ENCODE measurements around the gene MRPL58.

MRPL58 gene

DNA sequence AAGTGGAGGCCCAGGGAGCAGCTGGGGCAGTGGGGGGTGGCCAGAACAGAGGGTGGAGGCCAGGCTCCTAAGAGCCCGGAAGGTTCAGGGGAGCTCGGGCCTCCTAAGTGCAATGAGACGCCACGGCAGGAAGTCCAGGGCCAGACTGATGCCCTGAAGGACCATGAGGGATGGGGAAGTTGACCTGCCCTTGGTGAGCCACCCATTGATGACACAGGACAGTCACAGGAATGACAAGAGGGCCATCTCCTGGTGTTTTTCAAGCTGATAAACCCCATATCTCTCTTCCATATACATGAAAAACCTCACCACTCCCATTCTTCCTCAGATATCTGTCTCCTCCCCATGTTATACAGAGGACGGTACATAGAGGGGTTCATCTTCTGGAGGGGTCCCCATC is 5.8 kb upstream of the MRPL58 start:
- Mint-ChIP-seq H3K27me3 (ENCODE audit: low read depth, poor library complexity) (peaks cover 4% of the 10 kb centered on the region), H3K4me3 (no peak overlapping the region), H3K9me3 (no peaks in the 10 kb centered on the region), H3K36me3 (ENCODE audit: low read depth) (no peaks in the 10 kb centered on the region), H3K4me1 (peaks cover 9% of the 10 kb centered on the region), H3K27ac (no peak overlapping the region)
- no peak for TF ChIP-seq CTCF (IDR thresholded peaks at IDR 0.05)
- no peak for DNase-seq

DNA sequence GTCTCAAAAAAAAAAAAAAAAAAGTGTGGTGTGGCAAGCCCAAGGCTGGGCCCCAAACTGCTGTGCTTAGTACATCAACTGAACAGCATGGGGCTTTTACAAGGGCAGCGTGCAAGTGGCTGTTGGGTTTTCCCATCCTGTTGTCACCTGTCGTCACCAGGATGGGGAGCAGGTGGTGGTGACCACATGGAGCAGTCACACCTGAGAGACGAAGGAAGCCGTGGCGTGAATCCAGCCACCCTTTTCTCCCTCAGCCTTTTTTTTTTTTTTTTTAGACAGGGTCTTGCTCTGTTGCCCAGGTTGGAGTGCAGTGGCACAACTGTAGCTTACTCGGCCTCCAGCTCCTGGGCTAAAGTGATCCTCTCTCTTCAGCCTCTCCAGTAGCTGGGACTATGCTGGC is 4.1 kb upstream of the MRPL58 start:
- Mint-ChIP-seq H3K4me1 (peaks cover 19% of the 10 kb centered on the region), H3K27ac (no peak overlapping the region), H3K4me3 (no peak overlapping the region), H3K9me3 (no peaks in the 10 kb centered on the region), H3K36me3 (ENCODE audit: low read depth) (no peaks in the 10 kb centered on the region), H3K27me3 (ENCODE audit: low read depth, poor library complexity) (peaks cover 8% of the 10 kb centered on the region)
- no peak for DNase-seq
- no peak for TF ChIP-seq CTCF (IDR thresholded peaks at IDR 0.05)

DNA sequence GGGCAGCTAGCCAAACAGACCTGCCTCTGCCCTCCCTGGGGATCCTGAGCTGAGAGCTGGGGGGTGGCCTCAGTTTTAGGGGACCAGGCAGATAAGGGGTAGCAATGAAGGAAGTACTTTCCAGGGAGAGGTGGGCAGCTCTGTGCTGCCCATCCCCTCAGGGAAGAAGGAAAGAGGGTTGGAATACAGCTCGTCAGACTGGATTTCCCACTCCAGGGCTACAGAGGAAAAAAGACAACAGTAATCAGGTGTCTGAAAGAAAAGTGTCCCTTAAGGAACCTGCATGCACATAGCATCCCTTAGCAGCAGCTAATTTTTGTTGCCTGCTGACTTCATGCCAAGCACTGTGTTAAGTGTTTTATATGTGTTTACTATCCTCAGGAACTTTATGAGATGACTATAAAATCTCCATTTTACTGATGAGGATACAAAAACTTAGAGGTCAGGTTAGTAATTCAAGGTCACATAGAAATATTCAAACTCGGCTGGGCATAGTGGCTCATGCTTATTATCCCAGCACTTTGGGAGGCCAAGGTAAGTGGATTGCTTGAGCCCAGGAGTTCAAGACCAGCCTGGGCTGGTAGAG is 3.2 kb upstream of the MRPL58 start:
- Mint-ChIP-seq H3K27ac (no peak overlapping the region), H3K4me3 (no peak overlapping the region), H3K36me3 (ENCODE audit: low read depth) (peaks cover 6% of the 10 kb centered on the region), H3K4me1 (peaks cover 27% of the 10 kb centered on the region), H3K27me3 (ENCODE audit: low read depth, poor library complexity) (peaks cover 10% of the 10 kb centered on the region), H3K9me3 (no peaks in the 10 kb centered on the region)
- TF ChIP-seq CTCF (IDR thresholded peaks at IDR 0.05): no peak
- no peak for DNase-seq

DNA sequence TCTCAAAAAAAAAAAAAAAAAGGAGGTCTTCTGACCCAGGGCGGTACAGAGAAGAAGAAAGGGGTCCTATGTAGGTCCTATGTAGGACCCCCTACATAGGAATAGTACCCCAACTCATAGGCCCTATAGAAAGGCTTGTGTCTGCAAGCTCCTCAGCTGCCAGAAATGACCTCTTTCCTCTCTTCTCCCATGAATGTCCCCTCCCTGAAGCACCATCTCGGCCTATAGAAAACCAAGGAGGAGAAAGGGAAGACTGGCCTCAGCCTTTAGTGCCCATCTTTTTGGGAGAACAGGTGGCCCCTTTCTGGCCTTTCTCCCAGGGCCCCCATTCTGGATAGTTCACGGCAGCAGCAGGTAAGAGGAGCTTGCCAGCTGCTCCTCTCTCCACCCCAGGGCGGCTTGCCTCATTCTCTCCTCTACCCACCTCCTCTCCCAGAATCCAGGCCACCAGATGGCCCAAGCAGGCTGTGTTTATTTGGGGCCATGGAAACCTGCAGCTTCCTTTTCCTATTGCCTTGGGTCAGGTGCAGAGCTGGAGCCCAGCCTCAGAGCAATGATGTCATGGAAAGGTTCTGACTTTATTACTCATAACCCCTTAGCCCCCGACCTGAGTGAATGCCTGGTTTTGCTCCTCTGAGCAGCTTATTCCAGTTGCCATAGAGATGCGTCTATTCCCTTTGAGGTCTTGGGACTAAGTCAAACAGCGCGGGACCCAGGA is 1.6 kb upstream of the MRPL58 start:
- Mint-ChIP-seq H3K27ac (no peak overlapping the region), H3K4me3 (peak overlapping the region; percentile 93)

GRCh38 chr17:75011401-75012095 is 922 bp upstream of the MRPL58 start:
- no peak for DNase-seq
- no peaks in the 10 kb centered on the region for H3K9me3 Mint-ChIP-seq
- no peak for TF ChIP-seq CTCF (IDR thresholded peaks at IDR 0.05)
- H3K36me3 Mint-ChIP-seq (ENCODE audit: low read depth): peaks cover 22% of the 10 kb centered on the region
- peaks cover 10% of the 10 kb centered on the region for H3K27me3 Mint-ChIP-seq (ENCODE audit: low read depth, poor library complexity)
- H3K27ac Mint-ChIP-seq: no peak overlapping the region
- peaks cover 32% of the 10 kb centered on the region for H3K4me1 Mint-ChIP-seq
- peak overlapping the region; percentile 93 for H3K4me3 Mint-ChIP-seq

More for the DNA sequence above, 1.6 kb upstream of the MRPL58 start:
- Mint-ChIP-seq H3K9me3 (no peaks in the 10 kb centered on the region), H3K36me3 (ENCODE audit: low read depth) (peaks cover 17% of the 10 kb centered on the region), H3K4me1 (peaks cover 32% of the 10 kb centered on the region), H3K27me3 (ENCODE audit: low read depth, poor library complexity) (peaks cover 10% of the 10 kb centered on the region)
- DNase-seq: no peak
- no peak for TF ChIP-seq CTCF (IDR thresholded peaks at IDR 0.05)

Data from nephron progenitor cell (in vitro differentiated cells).